IMR-90 (cell line): Measurements from ENCODE around the gene ENO4. TPM values are rescaled to one million over a fixed set of nuclear protein-coding genes. Genes with fewer than 3 reads are reported as not detected.

Experiments used
- ATAC-seq: fragments of 200-7000 bp; cut with Tn5 transposase; 2 replicates; pipeline ENCODE4 v1.9.1; 2020; ENCODE audit warnings: low read depth, mild to moderate bottlenecking, moderate library complexity
- BruUV-seq: library from RNA; stranded (reverse); fragments of 400-500 nt; replicated peaks from 2 replicates; lab custom pipeline; 2021; lab: Mats Ljungman, UMichigan
- CTCF ChIA-PET: fragments of 300-600 bp; formaldehyde crosslinking; extraction: SDS; loops from one replicate; lab custom pipeline; 2021; ENCODE audit warnings: antibody characterized with exemption; lab: Yijun Ruan, JAX
- POLR2A ChIA-PET: fragments of 300-600 bp; sonication (Branson Sonifier 250); formaldehyde crosslinking; loops from one replicate; lab custom pipeline; 2022; ENCODE audit warnings: antibody characterized with exemption; ENCODE audit not compliant: unreplicated experiment; lab: Charles Lee
- DNase-seq: peaks from one replicate; pipeline ENCODE4 v3.0.0; 2013
- H2AFZ ChIP-seq: replicated peaks from 2 replicates; pipeline ENCODE3; 2013; ENCODE audit warnings: low read length, mild to moderate bottlenecking; ENCODE audit not compliant: poor library complexity
- H2AK5ac ChIP-seq: 2 replicates; pipeline ENCODE4 v1.6.1; 2013; ENCODE audit warnings: low read depth, low read length, inconsistent platforms
- H2AK9ac ChIP-seq: replicated peaks from 2 replicates; pipeline ENCODE3; 2013; ENCODE audit warnings: mild to moderate bottlenecking, low read depth, low read length, moderate library complexity; ENCODE audit not compliant: poor library complexity
- H2BK120ac ChIP-seq: 2 replicates; pipeline ENCODE4 v1.6.1; 2013; ENCODE audit warnings: low read depth, low read length, inconsistent platforms
- H2BK15ac ChIP-seq: 3 replicates; pipeline ENCODE4 v1.6.1; 2013; ENCODE audit warnings: low read depth, low read length, inconsistent platforms
- H2BK20ac ChIP-seq: 2 replicates; pipeline ENCODE4 v1.6.1; 2013; ENCODE audit warnings: low read depth, mild to moderate bottlenecking, inconsistent platforms, low read length, moderate library complexity
- H2BK5ac ChIP-seq: 2 replicates; pipeline ENCODE4 v1.6.1; 2013; ENCODE audit warnings: mild to moderate bottlenecking, low read depth, low read length, inconsistent platforms; ENCODE audit not compliant: poor library complexity, severe bottlenecking
- H3K14ac ChIP-seq: replicated peaks from 2 replicates; pipeline ENCODE4 v1.6.1; 2013; ENCODE audit warnings: low read depth, low read length, inconsistent platforms
- H3K18ac ChIP-seq: 2 replicates; pipeline ENCODE4 v1.6.1; 2013; ENCODE audit warnings: low read depth, low read length, control low read depth
- H3K23ac ChIP-seq: 2 replicates; pipeline ENCODE4 v1.6.1; 2013; ENCODE audit warnings: low read depth, low read length, inconsistent platforms
- H3K27ac ChIP-seq: 2 replicates; pipeline ENCODE4 v1.5.1; 2013; ENCODE audit warnings: mild to moderate bottlenecking, control low read depth, low read length; ENCODE audit not compliant: insufficient read depth
- H3K27me3 ChIP-seq: 2 replicates; pipeline ENCODE4 v1.6.1; 2013; ENCODE audit warnings: low read length; ENCODE audit not compliant: control insufficient read depth, insufficient read depth
- H3K36me3 ChIP-seq: 2 replicates; pipeline ENCODE4 v1.6.1; 2013; ENCODE audit warnings: low read length, mixed read lengths; ENCODE audit not compliant: control insufficient read depth, insufficient read depth
- H3K4ac ChIP-seq: 2 replicates; pipeline ENCODE4 v1.6.1; 2013; ENCODE audit warnings: low read depth, low read length, inconsistent platforms
- H3K4me1 ChIP-seq: 2 replicates; pipeline ENCODE4 v1.6.1; 2013; ENCODE audit warnings: low read length, mixed read lengths; ENCODE audit not compliant: control insufficient read depth, insufficient read depth
- H3K4me2 ChIP-seq: 2 replicates; pipeline ENCODE4 v1.6.1; 2013; ENCODE audit warnings: low read depth, mild to moderate bottlenecking, control low read depth, low read length, moderate library complexity
- H3K4me3 ChIP-seq: 2 replicates; pipeline ENCODE4 v1.5.1; 2013; ENCODE audit warnings: low read depth, mild to moderate bottlenecking, control low read depth, low read length, moderate library complexity; ENCODE audit not compliant: insufficient read depth
- H3K56ac ChIP-seq: 2 replicates; pipeline ENCODE4 v1.6.1; 2013; ENCODE audit warnings: low read length, inconsistent platforms; ENCODE audit not compliant: insufficient read depth; ENCODE audit errors: extremely low read depth
- H3K79me1 ChIP-seq, 2 experiments: 2 replicates each; pipeline ENCODE4 v1.6.1; 2013; ENCODE audit warnings: low read length in 2 of 2, inconsistent platforms in 1 of 2, low read depth in 1 of 2
- H3K9ac ChIP-seq: 2 replicates; pipeline ENCODE4 v1.6.1; 2013; ENCODE audit warnings: low read depth, low read length, control low read depth
- H3K9me1 ChIP-seq: 2 replicates; pipeline ENCODE4 v1.6.1; 2013; ENCODE audit warnings: low read length, inconsistent platforms; ENCODE audit not compliant: insufficient read depth
- H3K9me3 ChIP-seq: 2 replicates; pipeline ENCODE4 v1.6.1; 2013; ENCODE audit warnings: low read length; ENCODE audit not compliant: control insufficient read depth, insufficient read depth
- H4K20me1 ChIP-seq: 2 replicates; pipeline ENCODE4 v1.6.1; 2013; ENCODE audit warnings: low read length, inconsistent platforms; ENCODE audit not compliant: insufficient read depth
- H4K5ac ChIP-seq: 2 replicates; pipeline ENCODE4 v1.6.1; 2013; ENCODE audit warnings: mild to moderate bottlenecking, low read depth, low read length, control low read depth
- H4K8ac ChIP-seq, 2 experiments: 2 replicates each; pipeline ENCODE4 v1.6.1; 2013; ENCODE audit warnings: low read depth in 2 of 2, low read length in 2 of 2, control low read depth in 1 of 2, inconsistent platforms in 1 of 2
- H4K91ac ChIP-seq: 2 replicates; pipeline ENCODE4 v1.6.1; 2013; ENCODE audit warnings: low read depth, low read length, inconsistent platforms; ENCODE audit not compliant: insufficient read depth
- BHLHE40 ChIP-seq: fragments of 150-350 bp; IDR thresholded peaks from 2 replicates; pipeline ENCODE4 v1.6.1; 2016; ENCODE audit warnings: mild to moderate bottlenecking, low read depth, low read length
- CEBPB ChIP-seq: IDR thresholded peaks from 2 replicates; pipeline ENCODE4 v1.6.1; 2012; ENCODE audit warnings: low read depth, low read length, improper control_type of control experiment
- CHD1 ChIP-seq: IDR thresholded peaks from 2 replicates; pipeline ENCODE4 v1.6.1; 2012; ENCODE audit warnings: low read depth, low read length, improper control_type of control experiment
- FOS ChIP-seq: fragments of 150-350 bp; IDR thresholded peaks from 2 replicates; pipeline ENCODE4 v1.6.1; 2016; ENCODE audit warnings: low read depth, low read length
- MAFK ChIP-seq: IDR thresholded peaks from 2 replicates; pipeline ENCODE4 v1.6.1; 2012; ENCODE audit warnings: low read depth, low read length, improper control_type of control experiment
- MAZ ChIP-seq: IDR thresholded peaks from 2 replicates; pipeline ENCODE4 v1.6.1; 2012; ENCODE audit warnings: low read depth, mild to moderate bottlenecking, low read length, improper control_type of control experiment, moderate library complexity, borderline replicate concordance
- MXI1 ChIP-seq: IDR thresholded peaks from 2 replicates; pipeline ENCODE4 v1.6.1; 2012; ENCODE audit warnings: low read depth, mild to moderate bottlenecking, low read length, moderate library complexity, borderline replicate concordance
- NFE2L2 ChIP-seq: fragments of 150-350 bp; IDR thresholded peaks from 2 replicates; pipeline ENCODE4 v1.6.1; 2016; ENCODE audit warnings: low read depth, mild to moderate bottlenecking, low read length
- POLR2A ChIP-seq: IDR thresholded peaks from 2 replicates; pipeline ENCODE4 v1.6.1; 2012; ENCODE audit warnings: mild to moderate bottlenecking, low read depth, low read length
- RAD21 ChIP-seq: IDR thresholded peaks from 2 replicates; pipeline ENCODE4 v1.6.1; 2012; ENCODE audit warnings: low read length, improper control_type of control experiment
- RCOR1 ChIP-seq: IDR thresholded peaks from 2 replicates; pipeline ENCODE4 v1.6.1; 2012; ENCODE audit warnings: mild to moderate bottlenecking, low read length, improper control_type of control experiment; ENCODE audit not compliant: insufficient replicate concordance
- RFX5 ChIP-seq: IDR thresholded peaks from 2 replicates; pipeline ENCODE4 v1.8.0; 2012; ENCODE audit warnings: low read depth, mild to moderate bottlenecking, low read length, moderate library complexity
- SMC3 ChIP-seq: fragments of 150-350 bp; IDR thresholded peaks from 2 replicates; pipeline ENCODE4 v1.6.1; 2016; ENCODE audit warnings: low read depth, mild to moderate bottlenecking, antibody characterized with exemption, low read length, moderate library complexity
- WGBS, 2 experiments: methylation state at CpG; one replicate each; pipeline versions ENCODE4 v1.1.5 to v1.1.7; 2013; ENCODE audit warnings: missing lambda C conversion rate in 2 of 2; ENCODE audit not compliant: insufficient read length in 1 of 2; ENCODE audit errors: extremely low coverage in 2 of 2; 5-methylcytosine and 5-hydroxymethylcytosine counted together
- dilution Hi-C: fragments of 300-500 bp; cut with HindIII; formaldehyde crosslinking; loops from one replicate; pipeline ENCODE4 v1.14.3; 2018; ENCODE audit warnings: low sequenced_read_pairs; ENCODE audit not compliant: unreplicated experiment
- in situ Hi-C: fragments of 300-500 bp; cut with MboI; formaldehyde crosslinking; loops from 3 replicates; pipeline ENCODE4 v1.14.3; 2019; ENCODE audit warnings: low sequenced_read_pairs, inconsistent platforms, mixed read lengths
- intact Hi-C: fragments of 100-400 bp; cut with micrococcal nuclease; formaldehyde crosslinking; loops from 2 replicates; pipeline ENCODE4 v1.10.0; 2022
- polyA plus RNA-seq, 3 experiments: library from polyadenylated mRNA; depleted of rRNA; stranded (reverse); fragments of >200 nt; gene quantifications; 2 replicates each; pipeline ENCODE4 v1.2.3, GENCODE V29; 2012; ENCODE audit warnings: low replicate concordance in 1 of 3
- total RNA-seq: library from RNA; depleted of rRNA; stranded (reverse); fragments of >200 nt; gene quantifications from 2 replicates; pipeline ENCODE4 v1.2.3, GENCODE V29; 2012
- TF ChIP-seq, protein P1 (sequence below): fragments of 150-350 bp; IDR thresholded peaks from 2 replicates; pipeline ENCODE4 v1.6.1; 2017; ENCODE audit warnings: mild to moderate bottlenecking, antibody characterized with exemption, low read length, low read depth
- TF ChIP-seq, protein P2 (sequence below): conservative IDR thresholded peaks from 2 replicates; pipeline ENCODE4 v1.5.1; 2012; ENCODE audit warnings: mild to moderate bottlenecking, low read depth, low read length, improper control_type of control experiment
- TF ChIP-seq, protein P3 (sequence below): fragments of 150-350 bp; IDR thresholded peaks from 2 replicates; pipeline ENCODE4 v1.6.1; 2016; ENCODE audit warnings: low read depth, mild to moderate bottlenecking, low read length, moderate library complexity, borderline replicate concordance

ENO4 gene
- total and polyA plus RNA-seq, 2 of the 4 experiments (the other 2 are of a cell fraction), result under 0.01 to 0.05 TPM

DNA sequence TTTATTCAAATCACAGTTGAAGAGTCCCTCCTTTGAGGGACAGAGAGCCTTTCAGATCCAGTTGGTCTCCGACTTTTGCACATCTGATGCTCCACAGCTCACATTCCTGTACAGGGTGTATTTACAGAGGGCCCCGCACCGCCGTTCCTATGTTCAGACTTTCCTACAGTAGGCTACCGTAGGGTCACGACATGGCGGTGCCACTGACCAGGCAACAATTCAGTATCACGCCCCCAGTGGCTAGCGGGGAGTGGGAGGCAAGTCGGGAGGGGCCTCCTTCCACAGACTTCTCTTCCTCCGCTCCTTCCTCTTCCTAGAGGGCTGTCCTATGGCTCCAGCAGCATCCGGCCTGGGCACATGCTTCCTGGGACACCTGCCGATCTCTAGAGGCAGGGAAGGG lies 40.6 kb upstream of the ENO4 start:
- no peak overlapping the region for H2AK5ac ChIP-seq
- H2BK120ac ChIP-seq, result no peak overlapping the region
- H3K27ac ChIP-seq, result no peak overlapping the region
- no peak overlapping the region for H3K4me3 ChIP-seq
- no peak overlapping the region for H2BK5ac ChIP-seq
- no peak overlapping the region for H2AK9ac ChIP-seq
- H3K9me3 ChIP-seq, result no peaks in the 10 kb centered on the region
- H3K18ac ChIP-seq, result no peak overlapping the region
- CTCF ChIA-PET, result interaction anchor here (0.8 kb wide), 1 partner anchor 21 kb away, joined by 3 read pairs; no protein-coding TSS in a partner anchor
- no peaks in the 10 kb centered on the region for H4K20me1 ChIP-seq
- H3K14ac ChIP-seq, result no peak overlapping the region
- no peak overlapping the region for H3K23ac ChIP-seq
- in situ Hi-C loops (no loop called here), intact Hi-C loops (no loop called here), dilution Hi-C loops (no loop called here)
- POLR2A ChIA-PET, result no interaction called here
- no peak overlapping the region for H3K56ac ChIP-seq
- no peak for DNase-seq
- H3K4me1 ChIP-seq, result no peaks in the 10 kb centered on the region
- peaks cover 38% of the 10 kb centered on the region for H3K27me3 ChIP-seq
- BruUV-seq, result no TSS peak
- TF ChIP-seq MAZ (no peak), CEBPB (no peak), NFE2L2 (no peak), SMC3 (no peak), BHLHE40 (no peak), RFX5 (no peak), RCOR1 (no peak), CHD1 (no peak), MXI1 (no peak), FOS (no peak), MAFK (no peak), RAD21 (no peak), POLR2A (no peak)
- TF ChIP-seq, protein P1, sequence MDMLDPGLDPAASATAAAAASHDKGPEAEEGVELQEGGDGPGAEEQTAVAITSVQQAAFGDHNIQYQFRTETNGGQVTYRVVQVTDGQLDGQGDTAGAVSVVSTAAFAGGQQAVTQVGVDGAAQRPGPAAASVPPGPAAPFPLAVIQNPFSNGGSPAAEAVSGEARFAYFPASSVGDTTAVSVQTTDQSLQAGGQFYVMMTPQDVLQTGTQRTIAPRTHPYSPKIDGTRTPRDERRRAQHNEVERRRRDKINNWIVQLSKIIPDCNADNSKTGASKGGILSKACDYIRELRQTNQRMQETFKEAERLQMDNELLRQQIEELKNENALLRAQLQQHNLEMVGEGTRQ, result no peak
- TF ChIP-seq, protein P2, sequence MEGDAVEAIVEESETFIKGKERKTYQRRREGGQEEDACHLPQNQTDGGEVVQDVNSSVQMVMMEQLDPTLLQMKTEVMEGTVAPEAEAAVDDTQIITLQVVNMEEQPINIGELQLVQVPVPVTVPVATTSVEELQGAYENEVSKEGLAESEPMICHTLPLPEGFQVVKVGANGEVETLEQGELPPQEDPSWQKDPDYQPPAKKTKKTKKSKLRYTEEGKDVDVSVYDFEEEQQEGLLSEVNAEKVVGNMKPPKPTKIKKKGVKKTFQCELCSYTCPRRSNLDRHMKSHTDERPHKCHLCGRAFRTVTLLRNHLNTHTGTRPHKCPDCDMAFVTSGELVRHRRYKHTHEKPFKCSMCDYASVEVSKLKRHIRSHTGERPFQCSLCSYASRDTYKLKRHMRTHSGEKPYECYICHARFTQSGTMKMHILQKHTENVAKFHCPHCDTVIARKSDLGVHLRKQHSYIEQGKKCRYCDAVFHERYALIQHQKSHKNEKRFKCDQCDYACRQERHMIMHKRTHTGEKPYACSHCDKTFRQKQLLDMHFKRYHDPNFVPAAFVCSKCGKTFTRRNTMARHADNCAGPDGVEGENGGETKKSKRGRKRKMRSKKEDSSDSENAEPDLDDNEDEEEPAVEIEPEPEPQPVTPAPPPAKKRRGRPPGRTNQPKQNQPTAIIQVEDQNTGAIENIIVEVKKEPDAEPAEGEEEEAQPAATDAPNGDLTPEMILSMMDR, result no peak
- TF ChIP-seq, protein P3, sequence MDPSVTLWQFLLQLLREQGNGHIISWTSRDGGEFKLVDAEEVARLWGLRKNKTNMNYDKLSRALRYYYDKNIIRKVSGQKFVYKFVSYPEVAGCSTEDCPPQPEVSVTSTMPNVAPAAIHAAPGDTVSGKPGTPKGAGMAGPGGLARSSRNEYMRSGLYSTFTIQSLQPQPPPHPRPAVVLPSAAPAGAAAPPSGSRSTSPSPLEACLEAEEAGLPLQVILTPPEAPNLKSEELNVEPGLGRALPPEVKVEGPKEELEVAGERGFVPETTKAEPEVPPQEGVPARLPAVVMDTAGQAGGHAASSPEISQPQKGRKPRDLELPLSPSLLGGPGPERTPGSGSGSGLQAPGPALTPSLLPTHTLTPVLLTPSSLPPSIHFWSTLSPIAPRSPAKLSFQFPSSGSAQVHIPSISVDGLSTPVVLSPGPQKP, result no peak
- 89% methylated on average over 8 of the region's 13 CpGs; no CpG with 5 or more reads in 1 of the 2 experiments for WGBS, 2 experiments
- H3K79me1 ChIP-seq, result no peaks in the 10 kb centered on the region
- H3K4me2 ChIP-seq, result no peak overlapping the region
- no peaks in the 10 kb centered on the region for H3K36me3 ChIP-seq
- H3K9me1 ChIP-seq, result no peaks in the 10 kb centered on the region
- no peak overlapping the region for H2BK20ac ChIP-seq
- H4K91ac ChIP-seq, result no peak overlapping the region
- ATAC-seq, result no peak
- H3K9ac ChIP-seq, result no peak overlapping the region
- no peak overlapping the region for H3K4ac ChIP-seq
- H4K5ac ChIP-seq, result no peak overlapping the region
- no peak overlapping the region for H2BK15ac ChIP-seq
- H2AFZ ChIP-seq, result no peak overlapping the region
- no peak overlapping the region for H4K8ac ChIP-seq
